ENCODE measurements around the gene WAC.
A peak's percentile ranks its signal among the peaks of the same experiment; 100 is the strongest.
"Not testable (repeated sequence)": the region's sequence is repeated elsewhere in the genome, so short reads cannot be mapped to it uniquely, and the experiment has no call there.

Gene WAC

GRCh38 chr10:28612877-28613276 is 80.0 kb downstream of the WAC start:
- no peak for DNase-seq (ENCODE audit: low read depth)

DNA sequence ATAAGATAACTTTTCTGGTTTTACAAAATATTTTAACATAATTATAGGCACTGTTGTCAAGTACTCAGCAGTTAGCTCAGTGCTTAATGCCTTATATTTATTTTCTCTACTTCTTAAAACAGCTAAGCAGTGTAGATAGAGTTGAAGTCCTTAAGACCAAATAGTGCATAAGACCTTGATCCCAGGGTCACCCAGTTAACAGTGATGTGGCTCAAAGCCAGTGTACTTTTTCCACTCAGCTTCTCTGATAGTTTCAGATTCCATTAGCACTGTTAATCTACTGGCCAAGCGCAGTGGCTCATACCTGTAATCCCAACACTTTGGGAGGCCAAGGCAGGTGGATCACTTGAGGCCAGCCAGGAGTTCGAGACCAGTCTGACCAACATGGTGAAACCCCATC is 83.6 kb downstream of the WAC start:
- DNase-seq (ENCODE audit: low read depth) = no peak

DNA sequence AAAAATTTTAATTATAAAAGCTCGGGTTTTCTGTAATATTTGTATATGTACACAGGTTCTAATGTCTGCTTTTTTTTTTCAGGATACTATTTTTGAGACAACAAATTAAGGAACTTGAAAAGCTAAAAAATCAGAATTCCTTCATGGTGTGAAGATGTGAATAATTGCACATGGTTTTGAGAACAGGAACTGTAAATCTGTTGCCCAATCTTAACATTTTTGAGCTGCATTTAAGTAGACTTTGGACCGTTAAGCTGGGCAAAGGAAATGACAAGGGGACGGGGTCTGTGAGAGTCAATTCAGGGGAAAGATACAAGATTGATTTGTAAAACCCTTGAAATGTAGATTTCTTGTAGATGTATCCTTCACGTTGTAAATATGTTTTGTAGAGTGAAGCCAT is 86.5 kb downstream of the WAC start:
- DNase-seq (ENCODE audit: low read depth) = no peak

GRCh38 chr10:28620251-28620650 is 87.3 kb downstream of the WAC start:
- no peak for DNase-seq (ENCODE audit: low read depth)

DNA sequence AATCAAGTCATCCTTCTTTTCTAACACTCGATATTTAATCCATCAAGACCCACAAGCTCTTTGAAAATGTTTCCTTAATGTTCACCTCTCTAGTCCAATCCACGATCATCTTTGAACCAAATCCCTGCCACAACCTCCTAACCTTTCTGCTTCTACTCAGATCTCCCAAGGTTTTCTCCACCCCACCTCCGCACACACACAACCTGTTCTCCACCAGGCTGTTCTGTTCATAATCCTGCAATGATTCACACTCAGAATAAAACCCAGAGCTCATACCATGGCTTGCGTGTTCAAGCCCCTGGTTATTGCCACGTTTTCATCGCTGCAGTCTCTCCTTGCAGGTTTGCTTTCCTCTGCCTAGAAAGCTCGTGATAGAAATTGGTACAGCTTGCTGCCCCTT is 90.6 kb downstream of the WAC start:
- no peak for DNase-seq (ENCODE audit: low read depth)

DNA sequence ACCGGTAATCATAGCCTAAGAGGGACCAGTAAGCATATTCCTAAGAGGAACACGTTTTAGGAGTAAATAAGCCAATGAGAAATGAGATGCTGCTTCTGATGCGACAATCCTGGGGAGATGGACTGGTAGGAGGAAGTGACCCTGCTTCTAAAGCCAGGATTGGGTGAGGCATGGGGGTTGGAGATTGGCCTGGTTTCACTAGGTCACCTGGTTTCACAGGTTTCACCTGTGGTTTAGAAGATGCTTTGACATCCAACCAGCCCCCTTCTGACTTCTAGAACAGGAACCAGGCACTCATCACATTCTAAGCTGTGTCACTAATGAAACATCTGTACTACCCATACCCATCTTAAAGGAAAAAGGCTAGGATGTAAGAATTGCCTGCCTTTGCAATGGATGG is 91.4 kb downstream of the WAC start:
- DNase-seq (ENCODE audit: low read depth) = no peak

GRCh38 chr10:28627102-28627501 is 94.2 kb downstream of the WAC start:
- DNase-seq (ENCODE audit: low read depth) = no peak

DNA sequence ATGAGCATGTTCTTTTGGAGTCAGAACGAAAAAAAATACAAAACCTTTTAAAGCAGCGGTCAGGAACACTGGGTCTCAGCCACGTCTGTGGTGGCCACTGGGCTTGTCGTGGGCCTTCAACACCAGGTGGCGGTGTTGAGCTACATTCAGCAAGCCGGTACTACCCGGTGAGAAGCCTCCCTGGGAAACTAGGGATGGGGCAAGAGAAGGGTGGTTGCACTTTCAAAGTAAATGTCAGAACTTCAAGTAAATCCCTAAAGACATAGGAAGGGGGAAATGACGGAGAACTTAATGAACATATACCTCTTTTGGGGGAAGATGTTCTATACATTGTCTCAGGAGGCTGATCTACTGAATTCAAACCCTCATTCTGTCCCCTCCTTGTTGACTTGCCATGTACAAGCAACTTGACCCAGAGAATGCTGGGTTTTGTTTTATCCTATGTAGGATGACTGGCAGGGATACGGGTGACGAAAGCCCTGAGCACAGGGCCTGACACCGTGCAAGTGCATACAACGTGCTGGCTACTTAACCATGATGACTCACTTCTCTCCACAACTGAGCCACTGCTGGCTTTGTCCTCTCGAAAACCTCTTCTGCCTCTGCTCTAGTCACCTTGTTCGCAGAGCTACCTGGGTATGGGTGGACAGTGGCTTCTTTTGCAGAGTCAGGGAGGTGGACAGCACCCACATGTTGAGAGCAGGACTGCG is 95.4 kb downstream of the WAC start:
- peak; percentile 80 for DNase-seq (ENCODE audit: low read depth)

- DNase-seq (ENCODE audit: low read depth) = peak; percentile 40
Observed at GRCh38 chr10:28631896-28632583, 99.1 kb downstream of the WAC start.

DNA sequence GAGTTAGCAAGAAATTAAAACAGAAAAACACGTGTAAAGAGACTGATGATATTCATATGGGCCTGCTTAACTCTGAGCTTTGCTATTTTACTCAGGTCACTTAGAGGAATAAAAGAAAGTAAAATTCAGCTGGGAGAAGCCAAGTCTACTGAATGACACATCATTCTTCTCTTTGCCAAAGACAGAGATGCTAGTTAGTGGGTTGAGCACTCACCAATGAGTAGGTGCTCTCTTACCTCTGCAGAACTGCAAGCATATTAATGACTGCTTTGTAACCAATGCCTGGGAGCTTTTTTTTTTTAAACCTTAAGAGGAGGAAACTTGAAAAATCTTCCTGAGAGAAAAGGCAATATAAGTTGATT is 99.6 kb downstream of the WAC start:
- no peak for DNase-seq (ENCODE audit: low read depth)

DNA sequence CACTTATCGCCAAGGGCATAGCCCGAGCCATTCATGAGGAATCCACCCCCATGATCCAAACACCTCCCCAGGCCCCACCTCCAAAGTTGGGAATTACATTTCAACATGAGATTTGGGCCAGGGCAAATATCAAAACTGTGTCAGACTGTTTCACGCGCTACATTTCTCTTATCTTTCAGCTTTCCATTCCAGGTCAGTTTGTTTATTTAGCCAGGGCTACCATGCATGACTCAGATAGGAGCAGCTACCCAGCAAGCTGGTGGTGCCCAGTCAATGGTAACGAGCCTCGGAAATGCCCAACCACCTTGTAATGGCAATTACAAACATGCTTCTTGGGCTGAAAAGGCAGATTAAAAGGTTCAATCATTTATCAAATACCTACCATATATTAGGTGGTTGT is 100.8 kb downstream of the WAC start:
- DNase-seq (ENCODE audit: low read depth) = no peak

DNA sequence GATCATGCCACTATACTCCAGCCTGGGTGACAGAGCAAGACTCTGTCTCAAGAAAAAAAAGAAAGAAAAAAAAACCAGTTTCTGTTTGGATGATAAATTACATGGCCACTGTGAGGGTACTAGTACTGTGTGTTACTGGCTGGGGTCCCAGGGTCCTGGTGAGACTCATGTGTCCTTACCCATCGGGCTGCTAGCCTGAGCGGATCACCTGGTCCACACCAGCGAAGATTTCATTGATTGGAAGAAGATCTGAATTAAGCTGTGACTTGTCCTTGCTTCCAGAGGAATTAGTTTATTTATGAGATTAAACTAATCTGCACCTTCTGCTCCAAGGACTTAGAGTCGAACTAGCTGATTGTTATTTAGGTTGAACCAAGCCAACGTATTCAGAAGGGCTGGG is 104.4 kb downstream of the WAC start:
- DNase-seq (ENCODE audit: low read depth) = no peak

- no peak for DNase-seq (ENCODE audit: low read depth)
Observed at GRCh38 chr10:28638392-28638791, 105.5 kb downstream of the WAC start.

GRCh38 chr10:28640551-28640950 is 107.6 kb downstream of the WAC start:
- DNase-seq (ENCODE audit: low read depth) = no peak

DNA sequence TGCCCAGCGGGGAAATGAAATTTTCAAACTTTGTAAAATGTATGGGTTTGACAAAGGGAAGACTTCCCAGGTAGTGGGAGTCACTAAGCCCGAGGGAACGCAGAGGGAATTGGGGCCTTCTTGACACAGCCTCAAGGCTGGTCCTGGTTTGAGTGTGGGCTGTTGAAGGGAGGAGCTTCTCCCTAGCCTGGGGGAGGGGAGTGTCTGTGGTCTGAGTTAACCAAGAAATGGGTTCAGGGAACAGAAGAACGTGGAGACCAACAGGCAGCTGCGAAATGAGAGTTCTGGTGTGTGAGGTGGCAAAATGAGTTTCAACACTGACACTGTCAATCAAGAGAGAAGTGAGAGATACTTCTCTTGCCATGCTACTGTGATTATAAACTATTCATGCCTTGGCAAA is 111.7 kb downstream of the WAC start:
- no peak for DNase-seq (ENCODE audit: low read depth)

DNA sequence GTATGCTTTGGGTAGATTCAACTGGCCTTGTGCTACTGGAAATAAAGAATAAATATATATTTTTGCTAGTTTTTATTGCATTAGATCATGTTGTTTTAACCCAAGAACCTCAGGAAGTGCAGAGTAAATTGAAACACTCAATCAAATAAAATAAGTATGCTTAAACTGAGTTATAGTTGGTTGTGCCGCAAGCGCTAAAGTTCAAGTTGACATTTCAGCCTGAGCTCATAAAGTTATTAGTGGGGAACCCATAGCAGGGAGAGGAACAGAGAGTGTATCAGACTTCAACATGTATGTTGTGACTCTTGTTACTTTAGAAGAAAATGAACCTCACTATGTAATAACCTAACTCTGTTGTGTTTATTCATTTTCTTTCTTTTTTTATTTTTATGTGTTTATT is 119.2 kb downstream of the WAC start:
- no peak for DNase-seq (ENCODE audit: low read depth)

DNA sequence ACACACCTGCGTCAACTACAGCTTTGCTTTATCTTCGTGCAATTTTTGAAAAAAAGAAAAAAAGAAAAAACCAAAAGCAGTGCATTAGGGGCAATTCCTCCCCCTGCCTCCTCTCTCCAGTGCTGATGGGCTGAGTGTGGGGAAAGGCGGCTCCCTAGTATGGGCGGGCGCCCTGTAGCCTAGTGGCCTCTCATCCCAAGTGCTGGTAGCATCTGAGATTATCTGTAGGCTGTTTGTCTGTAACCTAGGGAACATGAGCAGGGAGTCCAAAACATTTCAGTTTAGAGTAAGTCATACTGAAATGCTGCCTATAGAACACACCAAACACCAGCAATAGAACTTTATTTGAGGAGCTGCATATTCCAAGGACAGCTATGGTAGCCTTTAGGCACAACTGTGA is 119.8 kb downstream of the WAC start:
- DNase-seq (ENCODE audit: low read depth) = no peak

GRCh38 chr10:28658824-28659223 is 125.9 kb downstream of the WAC start:
- not testable (repeated sequence) for DNase-seq (ENCODE audit: low read depth)

GRCh38 chr10:28661035-28661434 is 128.1 kb downstream of the WAC start:
- DNase-seq (ENCODE audit: low read depth) = peak; percentile 83

DNA sequence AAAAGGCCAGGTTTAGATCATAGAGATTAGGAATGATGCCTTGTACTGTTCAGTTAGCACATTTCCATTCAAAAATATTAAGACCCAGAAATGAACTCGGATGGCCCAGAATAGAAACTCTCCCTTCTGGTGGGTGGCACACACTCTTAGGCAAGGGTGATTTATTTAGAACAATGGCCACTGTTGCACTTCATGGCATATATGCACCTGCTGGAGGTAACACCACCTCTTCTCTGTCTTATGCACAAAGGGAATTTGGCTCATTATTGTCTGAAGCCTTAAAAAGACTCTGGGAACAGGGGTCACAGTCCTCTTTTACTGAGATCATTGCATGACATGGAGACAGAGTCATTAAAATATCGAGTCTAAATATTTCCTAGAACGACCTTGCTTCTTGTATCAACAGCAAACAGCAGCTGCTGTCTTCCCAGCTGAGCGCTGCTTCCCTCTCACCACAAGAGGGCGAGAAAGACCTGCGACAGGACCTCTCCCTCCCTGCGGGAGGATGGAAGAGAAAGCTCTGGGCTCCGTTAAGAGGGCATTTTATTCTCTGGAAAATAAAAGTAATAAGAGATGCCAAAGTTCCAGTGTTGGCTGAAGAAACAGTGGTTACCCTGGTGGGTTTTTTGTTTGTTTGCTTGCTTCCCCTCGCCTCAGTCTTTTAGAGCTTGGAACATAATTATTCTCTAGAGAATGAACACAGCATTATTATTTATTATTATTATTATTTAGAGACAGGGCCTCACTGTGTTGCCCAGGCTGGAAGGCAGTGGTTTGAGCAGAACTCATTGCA is 130.9 kb downstream of the WAC start:
- peak; percentile 85 for DNase-seq (ENCODE audit: low read depth)

DNA sequence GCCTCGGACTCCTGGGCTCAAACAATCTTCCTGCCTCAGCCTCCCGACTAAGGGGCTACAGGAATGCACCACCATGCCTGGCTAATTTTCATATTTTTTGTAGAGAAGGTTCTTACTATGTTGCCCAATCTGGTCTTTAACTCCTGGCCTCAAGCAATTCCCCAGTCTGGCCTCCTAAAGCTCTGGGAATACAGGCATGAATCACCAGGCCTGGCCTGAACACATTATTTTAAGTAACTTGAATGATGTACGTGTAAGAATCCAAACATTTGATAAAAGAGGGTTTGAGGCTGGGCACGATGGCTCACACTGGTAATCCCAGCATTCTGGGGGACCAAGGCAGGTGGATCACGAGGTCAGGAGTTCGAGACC is 131.4 kb downstream of the WAC start:
- peak; percentile 22 for DNase-seq (ENCODE audit: low read depth)

DNA sequence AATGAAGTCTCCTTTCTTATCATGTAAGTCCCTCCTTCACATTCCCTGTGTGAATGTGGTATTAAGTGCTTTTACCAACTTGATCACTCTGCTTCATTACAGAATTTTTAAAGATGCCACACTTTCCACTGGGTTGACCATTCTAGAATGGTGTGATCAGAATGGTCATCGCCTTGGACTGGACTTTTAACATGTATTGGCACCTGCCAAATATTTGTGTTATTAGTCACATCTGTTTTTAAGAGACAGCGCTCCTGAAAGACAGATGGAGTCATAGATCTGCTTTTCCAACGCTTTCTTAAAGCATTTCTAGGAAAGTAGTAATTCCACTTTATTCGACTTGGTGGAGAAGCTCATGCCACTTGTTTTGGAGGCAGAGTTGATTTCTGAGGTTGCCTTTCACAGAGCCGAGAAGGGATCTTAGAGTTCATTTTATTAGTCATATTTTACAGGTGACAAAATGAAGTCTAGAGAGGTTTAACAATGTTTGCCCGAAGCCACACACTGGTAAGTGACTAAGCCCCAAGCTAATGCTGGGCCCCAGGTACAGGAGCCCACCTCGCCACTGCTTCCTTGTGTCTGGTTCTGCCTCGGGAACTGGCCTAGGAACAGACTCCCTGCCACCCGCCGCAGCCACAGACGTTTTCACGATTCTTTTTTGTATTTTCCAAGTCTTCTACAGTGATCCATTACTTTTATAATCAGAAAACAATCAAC is 134.0 kb downstream of the WAC start:
- DNase-seq (ENCODE audit: low read depth) = no peak
